DOHH2 (cell line): ENCODE measurements around the gene CTSZ.
A peak's percentile ranks its signal among the peaks of the same experiment; 100 is the strongest.

Source experiments
- H3F3A ChIP-seq: fragments of 200-600 bp; sonication (generic), shearing (Covaris generic); 2 replicates; pipeline ENCODE4 v1.6.0; 2016; ENCODE audit warnings: antibody characterized with exemption, mild to moderate bottlenecking; ENCODE audit not compliant: control insufficient read depth, insufficient read depth
- H3K27ac ChIP-seq: fragments of 200-600 bp; sonication (generic); 2 replicates; pipeline ENCODE4 v1.5.1; 2014; ENCODE audit warnings: low read depth, mild to moderate bottlenecking, low read length, moderate library complexity
- H3K27me3 ChIP-seq: fragments of 200-600 bp; sonication (generic); 2 replicates; pipeline ENCODE4 v1.6.1; 2014; ENCODE audit warnings: mild to moderate bottlenecking, low read length, mixed read lengths; ENCODE audit not compliant: control insufficient read depth
- H3K36me3 ChIP-seq: fragments of 200-600 bp; sonication (generic); 2 replicates; pipeline ENCODE4 v1.6.1; 2014; ENCODE audit warnings: mild to moderate bottlenecking, low read length, moderate library complexity, mixed read lengths; ENCODE audit not compliant: control insufficient read depth
- H3K4me1 ChIP-seq: fragments of 200-600 bp; sonication (generic); 2 replicates; pipeline ENCODE4 v1.6.1; 2014; ENCODE audit warnings: mild to moderate bottlenecking, low read length, mixed read lengths; ENCODE audit not compliant: control insufficient read depth
- H3K4me2 ChIP-seq: fragments of 200-600 bp; sonication (generic); 2 replicates; pipeline ENCODE4 v1.6.0; 2014; ENCODE audit warnings: mild to moderate bottlenecking, low read length, moderate library complexity
- H3K4me3 ChIP-seq: fragments of 200-600 bp; sonication (generic); 2 replicates; pipeline ENCODE4 v1.5.1; 2014; ENCODE audit warnings: mild to moderate bottlenecking, low read length, mixed read lengths
- H3K79me2 ChIP-seq: fragments of 200-600 bp; sonication (generic); 2 replicates; pipeline ENCODE4 v1.6.1; 2014; ENCODE audit warnings: mild to moderate bottlenecking, low read length, mixed read lengths; ENCODE audit not compliant: control insufficient read depth
- H3K9me2 ChIP-seq: fragments of 200-600 bp; sonication (generic); replicated peaks from 2 replicates; pipeline ENCODE4 v1.6.1; 2014; ENCODE audit warnings: mild to moderate bottlenecking, low read length, mixed read lengths; ENCODE audit not compliant: control insufficient read depth
- H3K9me3 ChIP-seq: fragments of 200-600 bp; sonication (generic); 2 replicates; pipeline ENCODE4 v1.6.1; 2014; ENCODE audit warnings: antibody characterized with exemption, low read length, mixed read lengths; ENCODE audit not compliant: control insufficient read depth, insufficient read depth
- H4K20me1 ChIP-seq: fragments of 200-600 bp; sonication (generic); 2 replicates; pipeline ENCODE4 v1.6.0; 2014; ENCODE audit warnings: low read depth, mild to moderate bottlenecking, antibody characterized with exemption, low read length, moderate library complexity; ENCODE audit not compliant: control insufficient read depth, insufficient read depth
- CTCF ChIP-seq: fragments of 200-600 bp; sonication (generic); IDR thresholded peaks from one replicate; pipeline ENCODE4 v1.5.1; 2014; ENCODE audit warnings: antibody characterized with exemption, mild to moderate bottlenecking, low read depth, low read length; ENCODE audit not compliant: poor library complexity, severe bottlenecking
- EZH2phosphoT487 ChIP-seq: fragments of 200-600 bp; sonication (generic); IDR thresholded peaks from 2 replicates; pipeline ENCODE4 v1.6.1; 2017; ENCODE audit warnings: borderline replicate concordance, mild to moderate bottlenecking, antibody characterized with exemption, low read length, moderate library complexity, mixed read lengths

CTSZ gene

GRCh38 chr20:59046862-59047261 is 39.8 kb upstream of the CTSZ start:
- H3K4me1 ChIP-seq: peaks cover 21% of the 10 kb centered on the region
- no peak for TF ChIP-seq CTCF
- TF ChIP-seq EZH2phosphoT487: no peak
- no peaks in the 10 kb centered on the region for H3K9me3 ChIP-seq
- no peak overlapping the region for H3K4me3 ChIP-seq
- H4K20me1 ChIP-seq: no peaks in the 10 kb centered on the region
- H3K36me3 ChIP-seq: peaks cover 6% of the 10 kb centered on the region
- H3K27ac ChIP-seq: no peak overlapping the region
- peaks cover 12% of the 10 kb centered on the region for H3F3A ChIP-seq
- no peak overlapping the region for H3K4me2 ChIP-seq
- no peaks in the 10 kb centered on the region for H3K9me2 ChIP-seq
- H3K79me2 ChIP-seq: peaks cover 14% of the 10 kb centered on the region
- H3K27me3 ChIP-seq: peaks cover 17% of the 10 kb centered on the region

- Histone ChIP-seq H3F3A (peaks cover 12% of the 10 kb centered on the region), H3K4me2 (peak overlapping the region; percentile 100), H3K9me3 (no peaks in the 10 kb centered on the region), H3K27ac (no peak overlapping the region), H3K9me2 (no peaks in the 10 kb centered on the region), H3K79me2 (peaks cover 35% of the 10 kb centered on the region), H4K20me1 (peaks cover 11% of the 10 kb centered on the region), H3K4me1 (peaks cover 41% of the 10 kb centered on the region), H3K36me3 (peaks cover 27% of the 10 kb centered on the region), H3K27me3 (peaks cover 6% of the 10 kb centered on the region; the same call in 1 of the 2 replicates), H3K4me3 (no peak overlapping the region)
- TF ChIP-seq CTCF (no peak), EZH2phosphoT487 (no peak)
These were observed 37.7 kb upstream of the CTSZ start for GRCh38 chr20:59044796-59045195.

GRCh38 chr20:59044295-59044694 is 37.2 kb upstream of the CTSZ start:
- Histone ChIP-seq H3K9me3 (no peaks in the 10 kb centered on the region), H3K79me2 (peaks cover 40% of the 10 kb centered on the region), H4K20me1 (peaks cover 11% of the 10 kb centered on the region), H3F3A (peaks cover 12% of the 10 kb centered on the region), H3K36me3 (peaks cover 31% of the 10 kb centered on the region), H3K9me2 (no peaks in the 10 kb centered on the region), H3K4me2 (peak overlapping the region; percentile 100), H3K27me3 (peaks cover under 1% of the 10 kb centered on the region; the same call in 1 of the 2 replicates), H3K4me1 (peaks cover 46% of the 10 kb centered on the region), H3K4me3 (peak overlapping the region; percentile 99), H3K27ac (peak overlapping the region; percentile 77)
- no peak for TF ChIP-seq EZH2phosphoT487
- no peak for TF ChIP-seq CTCF

- TF ChIP-seq EZH2phosphoT487 (no peak), CTCF (no peak)
- Histone ChIP-seq H3K4me1 (peaks cover 49% of the 10 kb centered on the region), H3K9me3 (no peaks in the 10 kb centered on the region), H3F3A (peaks cover 12% of the 10 kb centered on the region), H3K36me3 (peaks cover 37% of the 10 kb centered on the region), H3K27me3 (no peaks in the 10 kb centered on the region), H3K4me3 (peak overlapping the region; percentile 99), H4K20me1 (peaks cover 11% of the 10 kb centered on the region), H3K9me2 (no peaks in the 10 kb centered on the region), H3K4me2 (peak overlapping the region; percentile 100), H3K79me2 (peaks cover 46% of the 10 kb centered on the region), H3K27ac (peak overlapping the region; percentile 77)
These were observed 36.6 kb upstream of the CTSZ start for GRCh38 chr20:59043698-59044097.
